Activated naive CD4-positive, alpha-beta T cell treated with anti-CD3 and anti-CD28 coated beads, Interleukin-2, amount 50 U/mL, for 16 hours (primary cell): Measurements from ENCODE around the gene KLK7.

Experiments used
- DNase-seq: peaks from one replicate; pipeline ENCODE4 v3.0.0-alpha.2; 2020

Gene KLK7

GRCh38 chr19:50928831-50929230 lies 54.9 kb downstream of the KLK7 start:
- DNase-seq: no peak
